Hematopoietic multipotent progenitor cell treated with erythropoietin and hydrocortisone succinate and interleukin-3 and kit ligand, for 4 days (in vitro differentiated cells): ENCODE measurements around the gene NIF3L1.
"Not testable (repeated sequence)": the region's sequence is repeated elsewhere in the genome, so short reads cannot be mapped to it uniquely, and the experiment has no call there.

Experiments used
- DNase-seq: peaks from one replicate; pipeline ENCODE4 v3.0.0-alpha.2; 2015

The NIF3L1 gene

GRCh38 chr2:200873560-200873959, 15.6 kb upstream of the NIF3L1 start:
- DNase-seq = no peak

DNA sequence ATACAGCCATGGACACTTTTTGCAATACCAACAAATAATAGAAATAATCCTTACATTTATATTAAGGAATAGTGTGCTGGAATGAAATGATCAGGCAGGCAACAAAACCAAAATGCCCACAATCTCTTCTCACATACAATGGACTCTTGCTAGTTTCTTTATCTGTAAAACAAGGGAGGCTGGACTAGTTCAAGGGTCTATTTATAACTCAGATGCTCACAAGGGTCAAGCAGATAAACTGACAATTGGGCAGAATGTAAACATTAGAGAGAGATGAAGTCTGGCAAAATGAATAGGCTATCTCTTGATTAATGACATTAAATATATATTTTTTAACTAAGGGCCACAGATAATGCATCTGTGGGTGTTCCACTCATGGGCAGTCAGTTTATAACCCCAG, 11.7 kb upstream of the NIF3L1 start:
- peak; percentile 44 for DNase-seq

DNA sequence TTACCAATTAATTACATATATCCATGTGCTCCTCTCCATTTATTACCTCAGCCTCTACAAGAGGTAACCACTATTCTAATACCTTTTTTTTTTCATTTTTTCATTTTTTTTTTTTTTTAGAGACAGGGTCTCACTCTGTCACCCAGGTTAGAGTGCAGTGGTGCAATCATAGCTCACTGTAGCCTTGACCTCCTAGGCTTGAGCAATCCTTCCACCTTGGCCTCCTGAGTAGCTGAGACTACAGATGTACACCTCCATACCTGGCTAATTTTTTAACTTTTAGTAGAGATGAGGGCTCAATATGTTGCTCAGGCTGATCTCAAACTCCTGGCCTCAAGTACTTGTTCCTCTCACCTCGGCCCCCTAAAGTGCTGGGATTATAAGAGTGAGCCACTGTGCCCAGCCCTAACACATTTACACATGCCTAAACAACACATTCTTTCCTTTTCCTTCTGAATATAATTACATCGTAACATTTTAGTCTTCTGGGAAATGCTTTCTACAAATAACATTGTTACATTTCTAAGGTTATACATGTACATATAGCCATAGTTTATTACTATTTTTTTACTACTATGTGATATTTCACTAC, 10.8 kb upstream of the NIF3L1 start:
- no peak for DNase-seq

DNA sequence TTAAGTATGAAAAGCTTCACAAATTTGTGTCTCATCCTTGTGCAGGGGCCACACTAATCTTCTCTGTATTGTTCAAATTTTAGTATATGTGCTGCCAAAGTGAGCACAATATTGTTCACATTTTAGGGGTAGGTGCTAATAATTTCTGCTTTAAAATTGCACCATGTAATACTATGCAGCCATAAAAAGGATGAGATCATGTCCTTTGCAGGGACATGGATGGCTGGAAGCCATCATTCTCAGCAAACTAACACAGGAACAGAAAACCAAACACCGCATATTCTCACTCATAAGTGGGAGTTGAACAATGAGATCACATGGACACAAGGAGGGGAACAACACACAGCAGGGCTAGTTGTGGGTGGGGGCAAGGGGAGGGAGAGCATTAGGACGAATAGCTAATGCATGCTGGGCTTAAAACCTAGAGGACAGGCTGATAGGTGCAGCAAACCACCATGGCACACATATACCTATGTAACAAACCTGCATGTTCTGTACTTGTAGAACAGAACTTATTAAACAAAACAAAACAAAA, 7.4 kb upstream of the NIF3L1 start:
- DNase-seq = not testable (repeated sequence)

GRCh38 chr2:200899482-200899881, 10.3 kb downstream of the NIF3L1 start:
- DNase-seq = no peak

DNA sequence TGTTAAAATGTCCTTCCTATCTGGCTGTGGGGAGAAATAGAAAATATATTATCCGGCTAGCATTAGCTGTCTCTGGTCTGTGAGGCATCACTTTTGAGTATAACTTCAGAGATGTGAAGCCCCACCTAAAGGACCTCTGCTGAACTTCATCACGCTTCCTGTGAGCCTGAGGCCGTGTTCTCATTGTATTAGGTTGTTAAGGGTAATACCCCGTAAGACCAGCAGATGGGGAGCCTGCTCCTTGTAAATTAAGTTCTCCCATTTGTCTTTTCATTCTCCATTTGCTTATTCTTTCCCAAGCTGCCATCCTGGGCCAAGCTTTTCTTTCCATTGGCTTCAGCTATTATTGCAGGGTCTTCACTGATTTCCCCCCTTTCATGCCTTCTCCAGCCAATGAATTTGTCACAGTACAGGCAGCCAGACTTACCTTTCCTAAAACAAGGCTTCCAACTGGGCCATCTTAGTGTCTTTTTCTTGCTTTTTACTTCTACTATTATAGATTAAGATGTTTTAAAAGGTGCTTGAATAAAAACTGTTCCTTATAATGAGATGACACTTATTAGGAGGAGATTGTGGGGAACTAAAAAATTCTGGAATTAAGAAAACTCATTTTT, 12.4 kb downstream of the NIF3L1 start:
- peak; percentile 97 for DNase-seq

- DNase-seq = peak; percentile 89
Measured at GRCh38 chr2:200905618-200906296, 16.6 kb downstream of the NIF3L1 start.

- no peak for DNase-seq
Measured at GRCh38 chr2:200909958-200910357, 20.8 kb downstream of the NIF3L1 start.

DNA sequence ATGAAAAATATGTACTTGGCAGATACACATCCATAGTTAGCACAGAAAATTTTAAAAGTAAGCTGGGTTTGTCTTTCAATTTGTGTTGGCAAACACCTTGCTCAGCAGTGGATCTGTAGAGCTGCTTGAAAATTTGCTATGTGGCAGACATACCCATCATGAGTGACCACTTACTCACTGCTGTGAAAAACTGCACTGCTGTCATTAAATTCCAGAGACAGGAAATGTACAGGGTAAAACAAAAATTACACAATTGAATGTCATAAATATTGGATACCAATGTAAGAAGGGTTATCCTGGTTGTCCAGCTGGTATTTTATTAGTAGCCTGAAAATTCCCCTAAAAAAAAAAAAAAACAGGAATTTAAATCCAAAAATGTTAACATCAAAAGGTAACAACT, 24.5 kb downstream of the NIF3L1 start:
- no peak for DNase-seq

GRCh38 chr2:200922439-200922838, 33.3 kb downstream of the NIF3L1 start:
- no peak for DNase-seq

DNA sequence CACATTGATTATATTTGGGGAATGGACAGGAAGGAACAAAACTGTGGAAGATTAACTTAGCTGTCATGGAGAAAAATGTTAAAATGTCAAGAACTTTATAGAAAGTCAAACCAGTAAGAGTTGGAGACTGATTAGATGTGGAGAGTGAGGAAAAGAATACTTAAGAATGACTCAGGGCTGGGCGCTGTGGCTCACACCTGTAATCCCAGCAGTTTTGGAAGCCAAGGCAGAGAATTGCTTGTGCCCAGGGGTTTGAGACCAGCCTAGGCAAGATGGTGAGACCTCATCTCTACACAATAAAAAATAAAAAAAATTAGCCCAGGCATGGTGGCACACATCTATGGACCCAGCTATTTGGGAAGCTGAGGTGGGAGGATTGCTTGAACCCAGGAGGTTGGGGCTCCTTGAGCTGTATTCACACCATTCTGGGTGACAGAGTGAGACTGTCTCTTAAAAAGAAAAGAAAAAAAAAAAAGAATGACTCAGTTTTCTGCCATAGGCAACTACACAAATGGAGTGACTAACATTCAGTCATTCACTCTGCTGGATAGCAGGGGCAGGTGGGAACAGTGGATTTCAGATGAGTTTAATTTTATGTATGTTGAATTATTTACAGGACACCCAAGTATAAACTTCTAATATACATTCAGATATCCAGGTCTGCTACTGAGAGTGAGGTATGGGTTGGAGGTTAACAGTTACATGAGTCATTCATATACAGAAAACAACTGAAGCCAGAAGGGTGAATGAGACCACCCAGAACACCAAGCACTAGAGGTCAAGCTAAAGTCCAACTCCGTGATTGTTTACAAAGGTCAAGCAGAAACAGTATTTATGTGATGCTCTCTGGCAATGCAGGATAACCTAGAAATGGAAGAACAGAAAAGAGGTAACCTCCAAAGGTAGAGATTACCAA, 40.4 kb downstream of the NIF3L1 start:
- no peak for DNase-seq

- DNase-seq = peak; percentile 56
Measured at GRCh38 chr2:200930947-200931626, 41.9 kb downstream of the NIF3L1 start.

DNA sequence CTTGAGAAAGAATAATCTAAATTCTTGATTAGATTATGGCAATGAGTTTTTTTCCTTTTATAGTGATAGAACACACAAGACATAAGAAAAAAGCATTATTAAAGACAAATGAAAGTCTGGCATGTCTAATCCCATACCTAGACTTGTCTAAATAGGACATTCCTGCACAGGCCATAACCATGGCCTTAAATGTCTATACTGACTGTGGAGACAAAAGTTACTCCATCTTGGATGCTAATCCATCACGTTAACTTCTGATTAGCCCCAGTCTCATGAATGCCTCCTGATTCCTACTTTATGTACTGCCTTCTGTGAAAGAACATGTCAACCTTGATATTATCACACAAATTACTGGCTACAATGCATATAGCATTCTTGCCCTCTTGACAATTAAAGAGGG, 50.7 kb downstream of the NIF3L1 start:
- DNase-seq = no peak

- DNase-seq = no peak
Measured at GRCh38 chr2:200943527-200944105, 54.4 kb downstream of the NIF3L1 start.

GRCh38 chr2:200944467-200945394, 55.6 kb downstream of the NIF3L1 start:
- DNase-seq = peak; percentile 40

DNA sequence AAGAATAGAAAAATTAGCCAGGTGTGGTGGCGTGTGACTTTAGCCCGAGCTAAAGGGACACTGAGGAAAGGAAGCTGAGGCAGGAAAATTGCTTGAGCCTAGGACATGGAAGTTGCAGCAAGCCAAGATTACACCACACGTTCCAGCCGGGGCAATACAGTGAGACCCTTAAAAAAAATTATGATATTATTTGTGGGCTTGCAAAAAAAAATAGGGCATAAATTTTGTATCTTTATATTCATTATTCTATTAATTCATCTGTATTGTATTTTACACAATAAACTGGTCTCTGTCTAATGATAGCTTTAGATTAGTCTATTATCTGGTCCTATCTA, 56.2 kb downstream of the NIF3L1 start:
- DNase-seq = no peak

GRCh38 chr2:200950378-200950777, 61.2 kb downstream of the NIF3L1 start:
- no peak for DNase-seq
